K562 (cell line): ENCODE measurements around the gene PBX2. TPM values are rescaled to one million over a fixed set of nuclear protein-coding genes. Genes with fewer than 3 reads are reported as not detected.

ENCODE experiments used
- ESRRB ChIP-seq: fragments of 250-450 bp; sonication (Bioruptor Pico); IDR thresholded peaks from 2 replicates; pipeline ENCODE4 v1.5.0; 2020; ENCODE audit warnings: mild to moderate bottlenecking, moderate library complexity, borderline replicate concordance
- FOXP1 ChIP-seq: sonication (generic); formaldehyde crosslinking; IDR thresholded peaks from 2 replicates; pipeline ENCODE4 v1.8.0; 2022; ENCODE audit warnings: mild to moderate bottlenecking, missing genetic modification reagents
- HDAC2 ChIP-seq: fragments of 450-650 bp; IDR thresholded peaks from 2 replicates; pipeline ENCODE4 v1.6.1; 2016; ENCODE audit warnings: mild to moderate bottlenecking
- ILF3 ChIP-seq: fragments of 450-650 bp; IDR thresholded peaks from 2 replicates; pipeline ENCODE4 v1.6.1; 2018; ENCODE audit warnings: antibody characterized with exemption, mild to moderate bottlenecking, moderate library complexity, borderline replicate concordance
- NFXL1 ChIP-seq: fragments of 450-650 bp; formaldehyde crosslinking; IDR thresholded peaks from 2 replicates; pipeline ENCODE4 v1.4.0; 2021; ENCODE audit warnings: mild to moderate bottlenecking
- NRF1 ChIP-seq, 2 experiments: fragments of 450-650 bp; IDR thresholded peaks in 1 of 2; conservative IDR thresholded peaks in 1 of 2; 2 replicates each; pipeline ENCODE4 v1.6.1; 2014; ENCODE audit warnings: mild to moderate bottlenecking in 2 of 2
- PBX2 ChIP-seq, 2 experiments: IDR thresholded peaks in 1 of 2; conservative IDR thresholded peaks in 1 of 2; 2 replicates each; pipeline ENCODE4 v1.6.1; 2016; ENCODE audit warnings: low read depth in 2 of 2, mild to moderate bottlenecking in 1 of 2, missing compliant biosample characterization in 1 of 2, missing genetic modification characterization in 1 of 2, moderate library complexity in 1 of 2
- PHF21A ChIP-seq: fragments of 450-650 bp; IDR thresholded peaks from 2 replicates; pipeline ENCODE4 v1.6.1; 2017; ENCODE audit warnings: low read depth, borderline replicate concordance
- POLR2G ChIP-seq: fragments of 200-400 bp; formaldehyde crosslinking; IDR thresholded peaks from 2 replicates; pipeline ENCODE4 v1.6.1; 2017; ENCODE audit warnings: low read depth, mild to moderate bottlenecking, antibody characterized with exemption, low read length, moderate library complexity
- PPARD ChIP-seq: fragments of 250-450 bp; sonication (Bioruptor Pico); IDR thresholded peaks from 2 replicates; pipeline ENCODE4 v1.8.0; 2022; ENCODE audit warnings: inconsistent platforms, mild to moderate bottlenecking, moderate library complexity
- RBM14 ChIP-seq: fragments of 200-400 bp; formaldehyde crosslinking; IDR thresholded peaks from 2 replicates; pipeline ENCODE4 v1.6.1; 2018; ENCODE audit warnings: low read depth, mild to moderate bottlenecking, low read length, moderate library complexity, borderline replicate concordance; ENCODE audit not compliant: insufficient read depth
- RHOXF2B ChIP-seq: fragments of 250-450 bp; sonication (Bioruptor Pico); conservative IDR thresholded peaks from 2 replicates; pipeline ENCODE4 v1.5.1; 2021
- SMARCE1 ChIP-seq: fragments of 450-650 bp; IDR thresholded peaks from 2 replicates; pipeline ENCODE4 v1.7.1; 2016; ENCODE audit warnings: mild to moderate bottlenecking
- STAT6 ChIP-seq: sonication (generic); formaldehyde crosslinking; IDR thresholded peaks from 2 replicates; pipeline ENCODE4 v1.8.1; 2023; ENCODE audit warnings: mild to moderate bottlenecking, missing genetic modification reagents
- TAF1 ChIP-seq: IDR thresholded peaks from 2 replicates; pipeline ENCODE4 v1.6.1; 2011; ENCODE audit warnings: mild to moderate bottlenecking, low read length, moderate library complexity; ENCODE audit not compliant: insufficient read depth, control insufficient read depth, severe bottlenecking; ENCODE audit errors: extremely low read depth
- TAF9B ChIP-seq: fragments of 450-650 bp; IDR thresholded peaks from 2 replicates; pipeline ENCODE4 v1.6.1; 2018; ENCODE audit warnings: mild to moderate bottlenecking; ENCODE audit not compliant: partially characterized antibody
- ZFP30 ChIP-seq: fragments of 250-450 bp; sonication (Bioruptor Pico); IDR thresholded peaks from 2 replicates; pipeline ENCODE4 v1.8.0; 2022; ENCODE audit warnings: moderate library complexity, mild to moderate bottlenecking, inconsistent platforms, borderline replicate concordance
- ZFP91 ChIP-seq: sonication (generic); formaldehyde crosslinking; IDR thresholded peaks from 2 replicates; pipeline ENCODE4 v1.8.0; 2022; ENCODE audit warnings: mild to moderate bottlenecking, missing genetic modification reagents
- ZNF165 ChIP-seq: fragments of 250-450 bp; sonication (Bioruptor Pico); IDR thresholded peaks from 2 replicates; pipeline ENCODE4 v1.4.0; 2020; ENCODE audit warnings: borderline replicate concordance
- ZNF316 ChIP-seq: fragments of 450-650 bp; IDR thresholded peaks from 2 replicates; pipeline ENCODE4 v1.6.1; 2016
- ZNF695 ChIP-seq: fragments of 450-650 bp; formaldehyde crosslinking; IDR thresholded peaks from 2 replicates; pipeline ENCODE4 v1.4.0; 2020; ENCODE audit warnings: mild to moderate bottlenecking, moderate library complexity
- polyA plus RNA-seq, 8 experiments: library from polyadenylated mRNA; depleted of rRNA in 4 of 8; stranded (reverse) in 5 of 8; unstranded in 3 of 8; fragments of >200 nt; fragmentation: Nextera tagmentation in 2 of 8; fragmentation: Illumina TruSeq in 1 of 8; extraction: Ambion mirVana in 2 of 8; extraction: Trizol in 1 of 8; gene quantifications; 2 replicates each; pipeline versions ENCODE4 v1.2.1 to v1.2.3, GENCODE V29; 2011 to 2014; ENCODE audit warnings: inconsistent platforms in 1 of 8, missing spikeins in 1 of 8
- total RNA-seq, 7 experiments: library from RNA; depleted of rRNA in 6 of 7; stranded (reverse); fragments of >200 nt in 6 of 7; fragmentation: Illumina TruSeq in 2 of 7; extraction: Trizol in 2 of 7; gene quantifications; 2 replicates each; pipeline versions ENCODE4 v1.2.1 to v1.2.3, GENCODE V29; 2011 to 2021; ENCODE audit warnings: low replicate concordance in 1 of 7

Gene PBX2
- total and polyA plus RNA-seq, 9 of the 15 experiments (the other 6 are each of a cell fraction or from before 2014, with no cell fraction given): 1.9 to 134 (median 62.5) TPM

GRCh38 chr6:32195902-32196681 lies 6.1 kb upstream of the PBX2 start (continued):
- peak; percentile 55; the same call in 1 of the 2 replicates for TF ChIP-seq ZFP91 (CRISPR knock-in tag)
- no peak for TF ChIP-seq PHF21A
- TF ChIP-seq POLR2G: peak; percentile 97
- TF ChIP-seq ZNF165 (CRISPR knock-in tag): 0 out of 2 replicates have a peak, but pooled peaks have one; percentile 77
- TF ChIP-seq RBM14: no peak
- TF ChIP-seq SMARCE1: peak; percentile 36
- peak; percentile 74 for TF ChIP-seq FOXP1 (CRISPR knock-in tag)
- no peak; the same call in none of the 2 replicates for TF ChIP-seq STAT6 (CRISPR knock-in tag)
- TF ChIP-seq ZFP30 (CRISPR knock-in tag): no peak
- TF ChIP-seq ZNF695 (CRISPR knock-in tag): no peak
- no peak; the same call in 1 of the 2 replicates for TF ChIP-seq RHOXF2B (CRISPR knock-in tag)
- peak; percentile 75 for TF ChIP-seq TAF9B
- peak; percentile 99 for TF ChIP-seq ZNF316
- TF ChIP-seq ESRRB: 0 out of 2 replicates have a peak, but pooled peaks have one; percentile 45
- no peak for TF ChIP-seq NFXL1 (CRISPR knock-in tag)
- TF ChIP-seq PPARD: no peak
- peak; percentile 50; the same call in 1 of the 2 replicates for TF ChIP-seq HDAC2
- TF ChIP-seq NRF1 (conservative IDR thresholded peaks at IDR 0.05 in 1 of 2, IDR thresholded peaks at IDR 0.05 in 1 of 2): no peak
- 0 out of 2 replicates have a peak, but pooled peaks have one; percentile 37 for TF ChIP-seq PBX2 (CRISPR knock-in tag; IDR thresholded peaks at IDR 0.05; ENCODE audit: low read depth)
- no peak for TF ChIP-seq PBX2 (tag; conservative IDR thresholded peaks at IDR 0.05; ENCODE audit: low read depth)
- TF ChIP-seq ILF3: peak; percentile 13; the same call in 1 of the 2 replicates
- TF ChIP-seq TAF1: peak; percentile 74
